ENCODE data around the gene FAM72B. TPM values are rescaled to one million over a fixed set of nuclear protein-coding genes. Genes with fewer than 3 reads are reported as not detected.
A peak's percentile ranks its signal among the peaks of the same experiment; 100 is the strongest.
"Not testable (repeated sequence)": the region's sequence is repeated elsewhere in the genome, so short reads cannot be mapped to it uniquely, and the experiment has no call there.

FAM72B gene
- total RNA-seq, 2 donors from 2014 or later: 18.6 to 22.9 TPM

DNA sequence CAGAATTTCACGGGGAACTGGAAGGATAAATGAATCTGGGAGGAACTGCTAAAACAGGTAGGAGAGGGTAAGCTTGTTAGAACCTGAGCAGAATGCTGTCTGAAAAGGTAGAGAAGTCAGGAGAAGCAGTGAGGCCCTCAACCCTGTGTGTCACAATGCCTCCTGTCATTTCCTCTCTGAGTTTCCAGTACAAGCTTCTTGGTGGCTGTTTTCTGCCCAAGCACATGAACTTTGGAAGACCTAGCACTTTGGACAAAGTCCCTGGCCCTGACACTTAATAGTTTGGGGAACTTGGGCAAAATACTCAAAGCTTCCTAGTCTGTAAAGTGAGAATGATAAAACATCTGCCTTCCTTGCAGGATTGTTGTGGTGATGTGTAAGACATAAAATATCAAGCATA, 52.6 kb downstream of the FAM72B start:
- H3K4me3 Mint-ChIP-seq; H3K36me3 Mint-ChIP-seq (ENCODE audit: low read depth); H3K27ac Mint-ChIP-seq; H3K9me3 Mint-ChIP-seq; ATAC-seq (replicated peaks); H3K4me1 Mint-ChIP-seq; H3K27me3 Mint-ChIP-seq: not testable (repeated sequence)

DNA sequence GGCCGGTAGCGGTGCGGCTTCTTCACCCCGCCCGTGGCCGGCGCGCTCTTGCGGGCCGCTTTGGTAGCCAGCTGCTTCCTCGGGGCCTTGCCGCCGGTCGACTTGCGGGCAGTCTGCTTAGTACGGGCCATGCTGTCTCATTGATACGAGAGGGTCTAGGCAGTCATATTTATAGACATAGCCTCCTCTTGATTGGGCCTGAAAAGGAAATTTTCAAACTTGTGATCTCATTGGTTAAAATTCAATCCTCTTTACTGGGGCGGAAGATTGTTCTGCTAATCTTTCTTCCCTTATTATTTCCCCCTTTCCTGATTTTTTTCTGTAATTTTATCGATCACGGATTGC, 65.7 kb downstream of the FAM72B start:
- H3K4me3 Mint-ChIP-seq; H3K36me3 Mint-ChIP-seq (ENCODE audit: low read depth); H3K9me3 Mint-ChIP-seq; H3K4me1 Mint-ChIP-seq; H3K27me3 Mint-ChIP-seq; H3K27ac Mint-ChIP-seq: not testable (repeated sequence)
- peak; percentile 47 for ATAC-seq (replicated peaks)

Other genes with a start within 250 kb of the FAM72B start
- gene SRGAP2C, start 635 bp upstream of the FAM72B start, total RNA-seq: 10 to 100 TPM; 18.7 to 27.6 TPM